Activated CD8-positive, alpha-beta T cell treated with anti-CD3 and anti-CD28 coated beads, Interleukin-2, amount 10 ng/mL, durations not matched to agents 7 days and 5 days (primary cell): ENCODE data around the gene ELAVL1. TPM values are rescaled to one million over a fixed set of nuclear protein-coding genes. Genes with fewer than 3 reads are reported as not detected.

Source experiments
- ATAC-seq: fragments of 150-1000 bp; cut with Tn5 transposase; one replicate; pipeline ENCODE4 v1.10.0; 2021; ENCODE audit warnings: moderate library complexity
- CTCF ChIA-PET: fragments of 350-600 bp; sonication (Branson Sonifier 250); formaldehyde crosslinking; loops from one replicate; lab custom pipeline; 2021; ENCODE audit warnings: antibody characterized with exemption; lab: Charles Lee
- POLR2A ChIA-PET: fragments of 350-600 bp; sonication (Branson Sonifier 250); formaldehyde crosslinking; loops from one replicate; lab custom pipeline; 2021; ENCODE audit warnings: antibody characterized with exemption; lab: Charles Lee
- DNase-seq: peaks from one replicate; pipeline ENCODE4 v3.0.0-alpha.2; 2020
- H3K27ac Mint-ChIP-seq: one replicate; pipeline ENCODE4 v1.8.0; 2021; ENCODE audit warnings: mild to moderate bottlenecking, mixed read lengths
- H3K27me3 Mint-ChIP-seq: one replicate; pipeline ENCODE4 v1.8.0; 2021; ENCODE audit warnings: low read depth, mixed read lengths
- H3K36me3 Mint-ChIP-seq: one replicate; pipeline ENCODE4 v1.8.0; 2021; ENCODE audit warnings: low read depth, mixed read lengths
- H3K4me1 Mint-ChIP-seq: one replicate; pipeline ENCODE4 v1.8.0; 2021; ENCODE audit warnings: low read depth, mixed read lengths
- H3K4me3 Mint-ChIP-seq: one replicate; pipeline ENCODE4 v1.8.0; 2021; ENCODE audit warnings: mild to moderate bottlenecking, mixed read lengths
- H3K9me3 Mint-ChIP-seq: one replicate; pipeline ENCODE4 v1.8.0; 2022; ENCODE audit warnings: mixed read lengths; ENCODE audit not compliant: insufficient read depth
- total RNA-seq, 2 experiments: library from RNA; stranded (reverse); gene quantifications; one replicate each; pipeline ENCODE4 v1.2.3, GENCODE V29; 2021

The ELAVL1 gene
- total RNA-seq, 2 experiments from 2014 or later: 128 to 132 TPM

- Mint-ChIP-seq H3K4me3 (no peak overlapping the region), H3K36me3 (peaks cover 18% of the 10 kb centered on the region), H3K4me1 (peaks cover 22% of the 10 kb centered on the region), H3K9me3 (no peaks in the 10 kb centered on the region), H3K27me3 (no peaks in the 10 kb centered on the region), H3K27ac (no peak overlapping the region)
- ChIA-PET POLR2A (no interaction called here), CTCF (interaction anchor here (1.4 to 2.7 kb wide), 2 partner anchors 24 to 51 kb away, joined by 5 to 11 read pairs; partner anchors contain the start of gene TIMM44)
- ATAC-seq (no peak), DNase-seq (no peak)
These were observed 10.3 kb downstream of the ELAVL1 start for GRCh38 chr19:7994928-7995809.

- H3K36me3 Mint-ChIP-seq: peaks cover 20% of the 10 kb centered on the region
- ChIA-PET POLR2A (no interaction called here), CTCF (interaction anchor here (1.4 to 2.7 kb wide), 2 partner anchors 23 to 50 kb away, joined by 5 to 11 read pairs; partner anchors contain the start of gene TIMM44)
- H3K9me3 Mint-ChIP-seq: no peaks in the 10 kb centered on the region
- no peak overlapping the region for H3K27ac Mint-ChIP-seq
- no peaks in the 10 kb centered on the region for H3K27me3 Mint-ChIP-seq
- ATAC-seq: no peak
- peaks cover 20% of the 10 kb centered on the region for H3K4me1 Mint-ChIP-seq
- DNase-seq: no peak
- H3K4me3 Mint-ChIP-seq: no peak overlapping the region
These were observed 11.3 kb downstream of the ELAVL1 start for GRCh38 chr19:7994114-7994513.

- ChIA-PET CTCF (interaction anchor here (1.2 kb wide), 1 partner anchor 9 kb away, joined by 5 read pairs; no protein-coding TSS in a partner anchor), POLR2A (no interaction called here)
- Mint-ChIP-seq H3K27ac (no peak overlapping the region), H3K4me3 (no peak overlapping the region), H3K36me3 (peaks cover 24% of the 10 kb centered on the region), H3K9me3 (no peaks in the 10 kb centered on the region), H3K4me1 (peaks cover 20% of the 10 kb centered on the region), H3K27me3 (no peaks in the 10 kb centered on the region)
- ATAC-seq (no peak), DNase-seq (no peak)
These were observed 11.9 kb downstream of the ELAVL1 start for GRCh38 chr19:7993560-7993959.

- H3K27ac Mint-ChIP-seq: no peak overlapping the region
- no peak for DNase-seq
- H3K27me3 Mint-ChIP-seq: no peaks in the 10 kb centered on the region
These were observed 12.9 kb downstream of the ELAVL1 start for GRCh38 chr19:7992575-7992974.

GRCh38 chr19:7989071-7989575 is 16.3 kb downstream of the ELAVL1 start:
- H3K27ac Mint-ChIP-seq: no peak overlapping the region
- H3K27me3 Mint-ChIP-seq: no peaks in the 10 kb centered on the region
- peaks cover 4% of the 10 kb centered on the region for H3K4me1 Mint-ChIP-seq
- ChIA-PET CTCF (interaction anchor here (1.1 to 3.7 kb wide), 3 partner anchors 13 to 45 kb away, joined by 3 to 18 read pairs (median 4); partner anchors contain the start of gene TIMM44), POLR2A (no interaction called here)
- H3K36me3 Mint-ChIP-seq: peaks cover 46% of the 10 kb centered on the region
- DNase-seq (no peak), ATAC-seq (no peak)
- H3K9me3 Mint-ChIP-seq: no peaks in the 10 kb centered on the region
- H3K4me3 Mint-ChIP-seq: no peak overlapping the region

More at GRCh38 chr19:7992575-7992974, 12.9 kb downstream of the ELAVL1 start:
- Mint-ChIP-seq H3K36me3 (peaks cover 33% of the 10 kb centered on the region), H3K4me1 (peaks cover 20% of the 10 kb centered on the region), H3K9me3 (no peaks in the 10 kb centered on the region), H3K4me3 (no peak overlapping the region)
- ChIA-PET POLR2A (no interaction called here), CTCF (interaction anchor here (1.2 kb wide), 1 partner anchor 10 kb away, joined by 5 read pairs; no protein-coding TSS in a partner anchor)
- ATAC-seq: no peak

- H3K4me3 Mint-ChIP-seq: no peak overlapping the region
These were observed 17.1 kb downstream of the ELAVL1 start for GRCh38 chr19:7988307-7988706.

GRCh38 chr19:7987114-7987768 is 18.2 kb downstream of the ELAVL1 start:
- no peak overlapping the region for H3K4me3 Mint-ChIP-seq
- H3K36me3 Mint-ChIP-seq: peaks cover 48% of the 10 kb centered on the region
- CTCF ChIA-PET: interaction anchor here (3.7 kb wide), 1 partner anchor 15 kb away, joined by 18 read pairs; no protein-coding TSS in a partner anchor
- H3K9me3 Mint-ChIP-seq: no peaks in the 10 kb centered on the region
- POLR2A ChIA-PET: no interaction called here
- no peak for DNase-seq
- no peak for ATAC-seq
- no peaks in the 10 kb centered on the region for H3K4me1 Mint-ChIP-seq
- no peak overlapping the region for H3K27ac Mint-ChIP-seq
- H3K27me3 Mint-ChIP-seq: no peaks in the 10 kb centered on the region

More at GRCh38 chr19:7988307-7988706, 17.1 kb downstream of the ELAVL1 start:
- POLR2A ChIA-PET: no interaction called here
- DNase-seq (no peak), ATAC-seq (no peak)
- CTCF ChIA-PET: interaction anchor here (3.7 kb wide), 1 partner anchor 14 kb away, joined by 18 read pairs; no protein-coding TSS in a partner anchor
- Mint-ChIP-seq H3K27me3 (no peaks in the 10 kb centered on the region), H3K9me3 (no peaks in the 10 kb centered on the region), H3K4me1 (no peaks in the 10 kb centered on the region), H3K27ac (no peak overlapping the region), H3K36me3 (peaks cover 46% of the 10 kb centered on the region)

- ATAC-seq: no peak
- H3K27ac Mint-ChIP-seq: no peak overlapping the region
- peaks cover 45% of the 10 kb centered on the region for H3K36me3 Mint-ChIP-seq
- H3K4me1 Mint-ChIP-seq: no peaks in the 10 kb centered on the region
- H3K4me3 Mint-ChIP-seq: no peak overlapping the region
- DNase-seq: no peak
- CTCF ChIA-PET: no interaction called here
- POLR2A ChIA-PET: no interaction called here
- H3K27me3 Mint-ChIP-seq: no peaks in the 10 kb centered on the region
- no peaks in the 10 kb centered on the region for H3K9me3 Mint-ChIP-seq
These were observed 18.9 kb downstream of the ELAVL1 start for GRCh38 chr19:7986321-7987113.

- peaks cover 46% of the 10 kb centered on the region for H3K36me3 Mint-ChIP-seq
- POLR2A ChIA-PET: no interaction called here
- H3K27me3 Mint-ChIP-seq: no peaks in the 10 kb centered on the region
- no peaks in the 10 kb centered on the region for H3K4me1 Mint-ChIP-seq
- CTCF ChIA-PET: no interaction called here
- H3K9me3 Mint-ChIP-seq: no peaks in the 10 kb centered on the region
- no peak overlapping the region for H3K4me3 Mint-ChIP-seq
- H3K27ac Mint-ChIP-seq: no peak overlapping the region
- ATAC-seq (no peak), DNase-seq (no peak)
These were observed 19.9 kb downstream of the ELAVL1 start for GRCh38 chr19:7985481-7985911.

GRCh38 chr19:7983995-7984837 is 21.2 kb downstream of the ELAVL1 start:
- POLR2A ChIA-PET: no interaction called here
- CTCF ChIA-PET: interaction anchor here (1.1 kb wide), 1 partner anchor 14 kb away, joined by 3 read pairs; no protein-coding TSS in a partner anchor

More at GRCh38 chr19:7983995-7984837, 21.2 kb downstream of the ELAVL1 start:
- ATAC-seq (no peak), DNase-seq (no peak)
- Mint-ChIP-seq H3K27ac (no peak overlapping the region), H3K36me3 (peaks cover 41% of the 10 kb centered on the region), H3K4me1 (no peaks in the 10 kb centered on the region), H3K9me3 (no peaks in the 10 kb centered on the region), H3K4me3 (no peak overlapping the region), H3K27me3 (no peaks in the 10 kb centered on the region)
